ENCODE data around the gene CYP21A2. TPM values are rescaled to one million over a fixed set of nuclear protein-coding genes. Genes with fewer than 3 reads are reported as not detected.
A peak's percentile ranks its signal among the peaks of the same experiment; 100 is the strongest.
"Not testable (repeated sequence)": the region's sequence is repeated elsewhere in the genome, so short reads cannot be mapped to it uniquely, and the experiment has no call there.

CYP21A2 gene
- total and polyA plus RNA-seq, 3 experiments from 2014 or later, result 0.37 to 0.40 TPM; not detected in 1

GRCh38 chr6:32005538-32005880, 32.7 kb upstream of the CYP21A2 start:
- H3K36me3 Mint-ChIP-seq; H3K4me3 Mint-ChIP-seq; CTCF ChIA-PET; POLR2A ChIA-PET; H3K27me3 ChIP-seq (ENCODE audit: insufficient read depth, low read length, poor library complexity, severe bottlenecking); H3K36me3 ChIP-seq (ENCODE audit: insufficient read depth, low read length); H3K4me1 ChIP-seq (ENCODE audit: insufficient read depth, low read length); H3K9me3 Mint-ChIP-seq; H3K9me3 ChIP-seq (ENCODE audit: low read length); H3K27ac ChIP-seq (ENCODE audit: low read depth, low read length); H3K4me3 ChIP-seq (ENCODE audit: low read length); H3K27me3 Mint-ChIP-seq: not testable (repeated sequence)
- peak overlapping the region in 1 of 8 donors; percentile 45 for H3K27ac Mint-ChIP-seq
- DNase-seq, result peak in 1 of 5 donors; percentile 29
- peaks cover 6 to 12% (median 8%) of the 10 kb centered on the region in 3 donors for H3K4me1 Mint-ChIP-seq

GRCh38 chr6:32005991-32006529, 32.2 kb upstream of the CYP21A2 start:
- POLR2A ChIA-PET; H3K27ac ChIP-seq (ENCODE audit: low read depth, low read length); H3K4me1 ChIP-seq (ENCODE audit: insufficient read depth, low read length); CTCF ChIA-PET; H3K4me3 Mint-ChIP-seq; H3K27me3 Mint-ChIP-seq; H3K36me3 Mint-ChIP-seq; H3K9me3 ChIP-seq (ENCODE audit: low read length); H3K36me3 ChIP-seq (ENCODE audit: insufficient read depth, low read length); H3K9me3 Mint-ChIP-seq; H3K4me3 ChIP-seq (ENCODE audit: low read length); H3K27me3 ChIP-seq (ENCODE audit: insufficient read depth, low read length, poor library complexity, severe bottlenecking): not testable (repeated sequence)
- DNase-seq, result peak in 1 of 5 donors; percentile 18
- peak overlapping the region in 1 of 8 donors; percentile 32 for H3K27ac Mint-ChIP-seq
- H3K4me1 Mint-ChIP-seq, result peaks cover 6 to 12% (median 8%) of the 10 kb centered on the region in 3 donors

- H3K9me3 ChIP-seq (ENCODE audit: low read length); CTCF ChIA-PET; H3K27ac ChIP-seq (ENCODE audit: low read depth, low read length); H3K4me3 Mint-ChIP-seq; H3K4me1 ChIP-seq (ENCODE audit: insufficient read depth, low read length); H3K36me3 Mint-ChIP-seq; H3K27me3 Mint-ChIP-seq; POLR2A ChIA-PET; H3K4me3 ChIP-seq (ENCODE audit: low read length); H3K9me3 Mint-ChIP-seq; H3K36me3 ChIP-seq (ENCODE audit: insufficient read depth, low read length); H3K27me3 ChIP-seq (ENCODE audit: insufficient read depth, low read length, poor library complexity, severe bottlenecking): not testable (repeated sequence)
- peak overlapping the region in 1 of 8 donors; percentile 75 for H3K27ac Mint-ChIP-seq
- peaks cover 6 to 12% (median 8%) of the 10 kb centered on the region in 3 donors for H3K4me1 Mint-ChIP-seq
- peak in 1 of 5 donors; percentile 15 for DNase-seq
Measured at GRCh38 chr6:32007086-32007485, 31.1 kb upstream of the CYP21A2 start.

- H3K27ac ChIP-seq (ENCODE audit: low read depth, low read length); DNase-seq; H3K9me3 Mint-ChIP-seq; H3K4me3 Mint-ChIP-seq; POLR2A ChIA-PET; H3K36me3 Mint-ChIP-seq; H3K9me3 ChIP-seq (ENCODE audit: low read length); H3K27me3 Mint-ChIP-seq; CTCF ChIA-PET; H3K4me3 ChIP-seq (ENCODE audit: low read length); H3K36me3 ChIP-seq (ENCODE audit: insufficient read depth, low read length); H3K4me1 ChIP-seq (ENCODE audit: insufficient read depth, low read length); H3K27ac Mint-ChIP-seq; H3K27me3 ChIP-seq (ENCODE audit: insufficient read depth, low read length, poor library complexity, severe bottlenecking): not testable (repeated sequence)
- H3K4me1 Mint-ChIP-seq, result peaks cover 6 to 12% (median 8%) of the 10 kb centered on the region in 3 donors
Measured at GRCh38 chr6:32008037-32008436, 30.2 kb upstream of the CYP21A2 start.

GRCh38 chr6:32008616-32009015, 29.6 kb upstream of the CYP21A2 start:
- H3K4me3 Mint-ChIP-seq; H3K9me3 ChIP-seq (ENCODE audit: low read length); CTCF ChIA-PET; H3K36me3 ChIP-seq (ENCODE audit: insufficient read depth, low read length); H3K27ac ChIP-seq (ENCODE audit: low read depth, low read length); H3K27ac Mint-ChIP-seq; H3K9me3 Mint-ChIP-seq; H3K36me3 Mint-ChIP-seq; H3K27me3 ChIP-seq (ENCODE audit: insufficient read depth, low read length, poor library complexity, severe bottlenecking); POLR2A ChIA-PET; H3K4me3 ChIP-seq (ENCODE audit: low read length); H3K27me3 Mint-ChIP-seq; H3K4me1 ChIP-seq (ENCODE audit: insufficient read depth, low read length): not testable (repeated sequence)
- DNase-seq, result peak in 1 of 5 donors; percentile 6
- peaks cover 6 to 12% (median 8%) of the 10 kb centered on the region in 3 donors for H3K4me1 Mint-ChIP-seq

- H3K36me3 ChIP-seq (ENCODE audit: insufficient read depth, low read length); H3K4me1 Mint-ChIP-seq; H3K9me3 Mint-ChIP-seq; H3K27ac ChIP-seq (ENCODE audit: low read depth, low read length); H3K4me3 ChIP-seq (ENCODE audit: low read length); H3K4me1 ChIP-seq (ENCODE audit: insufficient read depth, low read length); H3K27me3 ChIP-seq (ENCODE audit: insufficient read depth, low read length, poor library complexity, severe bottlenecking); POLR2A ChIA-PET; H3K9me3 ChIP-seq (ENCODE audit: low read length); H3K36me3 Mint-ChIP-seq; H3K4me3 Mint-ChIP-seq; CTCF ChIA-PET; DNase-seq; H3K27me3 Mint-ChIP-seq; H3K27ac Mint-ChIP-seq: not testable (repeated sequence)
Measured at GRCh38 chr6:32009537-32009936, 28.7 kb upstream of the CYP21A2 start.

- peak in 1 of 5 donors; percentile 26 for DNase-seq
- H3K27me3 ChIP-seq (ENCODE audit: insufficient read depth, low read length, poor library complexity, severe bottlenecking); H3K27ac ChIP-seq (ENCODE audit: low read depth, low read length); H3K9me3 Mint-ChIP-seq; POLR2A ChIA-PET; CTCF ChIA-PET; H3K4me1 ChIP-seq (ENCODE audit: insufficient read depth, low read length); H3K4me3 ChIP-seq (ENCODE audit: low read length); H3K36me3 Mint-ChIP-seq; H3K27me3 Mint-ChIP-seq; H3K27ac Mint-ChIP-seq; H3K4me1 Mint-ChIP-seq; H3K4me3 Mint-ChIP-seq; H3K36me3 ChIP-seq (ENCODE audit: insufficient read depth, low read length); H3K9me3 ChIP-seq (ENCODE audit: low read length): not testable (repeated sequence)
Measured at GRCh38 chr6:32010856-32011530, 27.2 kb upstream of the CYP21A2 start.

- H3K4me1 ChIP-seq (ENCODE audit: insufficient read depth, low read length); POLR2A ChIA-PET: not testable (repeated sequence)
- DNase-seq, result peak in 1 of 5 donors; percentile 7
Measured at GRCh38 chr6:32012941-32013617, 25.1 kb upstream of the CYP21A2 start.

More at GRCh38 chr6:32012941-32013617, 25.1 kb upstream of the CYP21A2 start:
- H3K4me3 ChIP-seq (ENCODE audit: low read length); H3K36me3 Mint-ChIP-seq; H3K27ac Mint-ChIP-seq; H3K27me3 ChIP-seq (ENCODE audit: insufficient read depth, low read length, poor library complexity, severe bottlenecking); H3K9me3 ChIP-seq (ENCODE audit: low read length); H3K4me3 Mint-ChIP-seq; H3K4me1 Mint-ChIP-seq; H3K36me3 ChIP-seq (ENCODE audit: insufficient read depth, low read length); H3K27ac ChIP-seq (ENCODE audit: low read depth, low read length); H3K27me3 Mint-ChIP-seq; CTCF ChIA-PET; H3K9me3 Mint-ChIP-seq: not testable (repeated sequence)

Measured in CD8-positive, alpha-beta memory T cell (primary cell).